Coronary artery (tissue), 2 donors: Measurements from ENCODE around the gene ACTN1.
"Not testable (repeated sequence)": the region's sequence is repeated elsewhere in the genome, so short reads cannot be mapped to it uniquely, and the experiment has no call there.

Source experiments
- DNase-seq: peaks from one replicate; pipeline ENCODE4 v3.0.0-alpha.2; 2017; ENCODE audit warnings: low spot score
- H3K27ac ChIP-seq, 2 donors: fragments of 200-600 bp; sonication (generic); one replicate each; pipeline ENCODE4 v1.5.1; 2016 to 2019
- H3K4me3 ChIP-seq: fragments of 200-600 bp; sonication (generic); 2 replicates; pipeline ENCODE4 v1.5.1; 2016; ENCODE audit warnings: mild to moderate bottlenecking, moderate library complexity
- CTCF ChIP-seq: fragments of 200-600 bp; sonication (generic); IDR thresholded peaks from one replicate; pipeline ENCODE4 v1.5.1; 2019; ENCODE audit warnings: antibody characterized with exemption

The ACTN1 gene

GRCh38 chr14:68848253-68848652 lies 130.8 kb downstream of the ACTN1 start:
- TF ChIP-seq CTCF, result no peak
- Histone ChIP-seq H3K4me3 (no peak overlapping the region), H3K27ac (no peak overlapping the region)
- DNase-seq, result no peak

GRCh38 chr14:68847640-68848039 lies 131.5 kb downstream of the ACTN1 start:
- not testable (repeated sequence) for H3K27ac ChIP-seq, H3K4me3 ChIP-seq, DNase-seq

- H3K4me3 ChIP-seq, result no peak overlapping the region
- DNase-seq, result no peak
- no peak overlapping the region for H3K27ac ChIP-seq
- TF ChIP-seq CTCF, result no peak
Measured at GRCh38 chr14:68846466-68846865, 132.6 kb downstream of the ACTN1 start.

GRCh38 chr14:68844210-68844545 lies 134.9 kb downstream of the ACTN1 start:
- Histone ChIP-seq H3K4me3 (peak overlapping the region; percentile 65), H3K27ac (no peak overlapping the region)
- no peak for DNase-seq
- no peak for TF ChIP-seq CTCF

- peak; percentile 89 for TF ChIP-seq CTCF
- Histone ChIP-seq H3K27ac (no peak overlapping the region), H3K4me3 (peak overlapping the region; percentile 65)
- no peak for DNase-seq
Measured at GRCh38 chr14:68843471-68844209, 135.5 kb downstream of the ACTN1 start.

- TF ChIP-seq CTCF, result no peak
- Histone ChIP-seq H3K4me3 (no peak overlapping the region), H3K27ac (no peak overlapping the region)
- no peak for DNase-seq
Measured at GRCh38 chr14:68842298-68842697, 136.8 kb downstream of the ACTN1 start.

- DNase-seq, result no peak
- Histone ChIP-seq H3K27ac (no peak overlapping the region), H3K4me3 (no peak overlapping the region)
- no peak for TF ChIP-seq CTCF
Measured at GRCh38 chr14:68841016-68841809, 137.9 kb downstream of the ACTN1 start.
